ENCODE data around the gene CAMKV. TPM values are rescaled to one million over a fixed set of nuclear protein-coding genes. Genes with fewer than 3 reads are reported as not detected.

The CAMKV gene
- total RNA-seq, 4 donors from 2014 or later: not detected

DNA sequence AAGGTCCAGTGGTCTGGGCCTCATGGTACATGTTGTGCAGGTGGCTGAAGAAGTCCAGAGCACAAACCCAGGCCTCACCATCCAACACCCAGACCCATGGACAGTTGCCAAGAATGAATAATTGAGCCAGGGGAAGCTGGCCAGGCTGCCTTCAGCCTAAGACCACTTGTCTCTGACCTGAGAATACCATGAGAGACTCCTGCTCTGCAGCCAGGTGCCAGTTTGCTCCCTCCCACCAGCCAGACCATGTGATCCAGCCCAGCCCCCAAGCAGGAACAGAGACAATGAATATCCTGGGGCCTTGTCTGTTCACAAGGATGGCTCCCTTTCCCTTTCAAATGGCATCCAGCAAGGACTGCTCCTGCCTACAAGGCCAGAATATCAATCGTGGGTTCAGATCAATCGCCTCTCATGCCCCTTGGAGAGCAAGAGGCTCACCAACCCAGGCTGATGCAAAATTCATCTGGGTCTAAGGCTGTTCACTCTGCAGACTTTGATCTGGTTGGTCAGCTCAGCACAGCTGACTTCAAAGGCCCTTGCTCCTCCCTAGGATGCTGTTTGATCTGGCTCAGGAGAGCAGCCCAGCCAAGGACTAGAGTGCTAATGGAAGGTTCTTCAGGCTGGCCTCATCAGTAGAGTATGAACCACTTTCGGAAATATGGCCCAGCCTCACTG lies 26.7 kb downstream of the CAMKV start:
- TF ChIP-seq POLR2AphosphoS5 (IDR thresholded peaks at IDR 0.05) (no peak), POLR2A (IDR thresholded peaks at IDR 0.05) (no peak), EP300 (IDR thresholded peaks at IDR 0.05) (no peak)
- TF ChIP-seq, protein P1, sequence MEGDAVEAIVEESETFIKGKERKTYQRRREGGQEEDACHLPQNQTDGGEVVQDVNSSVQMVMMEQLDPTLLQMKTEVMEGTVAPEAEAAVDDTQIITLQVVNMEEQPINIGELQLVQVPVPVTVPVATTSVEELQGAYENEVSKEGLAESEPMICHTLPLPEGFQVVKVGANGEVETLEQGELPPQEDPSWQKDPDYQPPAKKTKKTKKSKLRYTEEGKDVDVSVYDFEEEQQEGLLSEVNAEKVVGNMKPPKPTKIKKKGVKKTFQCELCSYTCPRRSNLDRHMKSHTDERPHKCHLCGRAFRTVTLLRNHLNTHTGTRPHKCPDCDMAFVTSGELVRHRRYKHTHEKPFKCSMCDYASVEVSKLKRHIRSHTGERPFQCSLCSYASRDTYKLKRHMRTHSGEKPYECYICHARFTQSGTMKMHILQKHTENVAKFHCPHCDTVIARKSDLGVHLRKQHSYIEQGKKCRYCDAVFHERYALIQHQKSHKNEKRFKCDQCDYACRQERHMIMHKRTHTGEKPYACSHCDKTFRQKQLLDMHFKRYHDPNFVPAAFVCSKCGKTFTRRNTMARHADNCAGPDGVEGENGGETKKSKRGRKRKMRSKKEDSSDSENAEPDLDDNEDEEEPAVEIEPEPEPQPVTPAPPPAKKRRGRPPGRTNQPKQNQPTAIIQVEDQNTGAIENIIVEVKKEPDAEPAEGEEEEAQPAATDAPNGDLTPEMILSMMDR (IDR thresholded peaks at IDR 0.05): no peak
- Histone ChIP-seq H3K4me1 (peaks cover 0 to 31% (median 10%) of the 10 kb centered on the region in 3 donors), H3K27me3 (no peaks in the 10 kb centered on the region), H3K27ac (no peak overlapping the region), H3K36me3 (peaks cover 0 to 24% of the 10 kb centered on the region in 2 donors), H3K9me3 (no peaks in the 10 kb centered on the region), H3K4me3 (no peak overlapping the region)
- ATAC-seq: no peak
- WGBS, 2 donors (ENCODE audit: low coverage in 1 of 2): 83 to 100% methylated on average over 1 to 2 of the region's 3 CpGs

DNA sequence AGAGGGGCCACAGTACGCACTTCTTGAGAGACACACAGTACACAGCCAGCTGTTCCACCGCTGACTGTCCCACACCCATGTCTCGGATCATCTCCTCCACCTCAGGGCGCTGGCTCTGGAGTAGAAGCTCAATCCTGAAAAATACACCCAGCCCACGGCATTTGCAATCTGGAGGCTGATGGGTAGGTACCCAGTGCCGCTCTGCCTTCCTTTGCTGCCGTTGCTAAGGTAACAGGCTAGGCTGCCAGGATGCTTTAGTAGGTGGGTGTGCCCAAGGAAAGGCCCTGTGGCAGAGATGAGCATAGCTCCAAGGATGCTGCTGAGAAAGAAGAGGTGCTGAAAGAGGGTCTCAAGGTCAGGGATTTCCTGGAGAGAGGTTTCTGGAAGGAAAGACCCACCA lies 27.9 kb downstream of the CAMKV start:
- Histone ChIP-seq H3K4me1 (peaks cover 0 to 31% (median 10%) of the 10 kb centered on the region in 3 donors), H3K4me3 (no peak overlapping the region), H3K36me3 (peaks cover 0 to 18% of the 10 kb centered on the region in 2 donors), H3K27ac (no peak overlapping the region), H3K9me3 (no peaks in the 10 kb centered on the region), H3K27me3 (no peaks in the 10 kb centered on the region)
- TF ChIP-seq POLR2A (IDR thresholded peaks at IDR 0.05) (no peak), POLR2AphosphoS5 (IDR thresholded peaks at IDR 0.05) (no peak), EP300 (IDR thresholded peaks at IDR 0.05) (no peak)
- TF ChIP-seq, protein P1 (IDR thresholded peaks at IDR 0.05): no peak
- no peak for ATAC-seq
- 100% methylated on average over 1 of the region's 7 CpGs; no CpG with 5 or more reads in 1 of the 2 donors for WGBS, 2 donors (ENCODE audit: low coverage in 1 of 2)

DNA sequence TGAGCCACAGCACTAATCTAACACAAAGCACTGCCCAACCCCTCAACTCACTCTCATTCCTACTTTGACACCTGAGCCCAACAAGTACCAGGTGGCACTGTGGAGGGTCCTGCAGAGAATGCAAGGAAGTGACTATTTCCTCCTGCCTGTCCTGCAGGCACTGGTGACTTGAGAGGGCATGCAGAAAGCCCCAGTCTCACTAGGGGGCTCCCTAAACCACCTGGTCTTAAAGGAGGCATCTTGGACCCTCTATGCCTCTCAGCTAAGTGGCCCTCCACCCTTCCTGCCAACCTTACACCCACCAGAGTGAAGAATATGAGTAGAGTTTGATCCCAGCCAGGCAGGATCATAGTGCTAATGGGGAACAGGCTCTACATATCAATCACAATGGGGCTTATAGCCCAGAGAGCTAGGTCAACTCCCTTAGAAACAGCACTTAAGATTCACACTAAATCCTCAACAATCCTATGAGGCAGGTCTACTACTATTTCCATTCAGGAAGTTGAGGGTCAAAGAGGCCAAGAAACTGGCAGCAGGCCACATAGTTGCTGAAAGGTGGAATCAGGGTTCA lies 28.5 kb downstream of the CAMKV start:
- Histone ChIP-seq H3K4me3 (no peak overlapping the region), H3K27me3 (no peaks in the 10 kb centered on the region), H3K36me3 (peaks cover 0 to 18% of the 10 kb centered on the region in 2 donors), H3K9me3 (no peaks in the 10 kb centered on the region), H3K4me1 (peaks cover 0 to 31% (median 10%) of the 10 kb centered on the region in 3 donors), H3K27ac (no peak overlapping the region)
- ATAC-seq: no peak
- TF ChIP-seq, protein P1 (IDR thresholded peaks at IDR 0.05): peak in 2 of 4 experiments; percentile 4 to 31
- no peak for TF ChIP-seq POLR2AphosphoS5 (IDR thresholded peaks at IDR 0.05)
- no peak for TF ChIP-seq EP300 (IDR thresholded peaks at IDR 0.05)
- no peak for TF ChIP-seq POLR2A (IDR thresholded peaks at IDR 0.05)

DNA sequence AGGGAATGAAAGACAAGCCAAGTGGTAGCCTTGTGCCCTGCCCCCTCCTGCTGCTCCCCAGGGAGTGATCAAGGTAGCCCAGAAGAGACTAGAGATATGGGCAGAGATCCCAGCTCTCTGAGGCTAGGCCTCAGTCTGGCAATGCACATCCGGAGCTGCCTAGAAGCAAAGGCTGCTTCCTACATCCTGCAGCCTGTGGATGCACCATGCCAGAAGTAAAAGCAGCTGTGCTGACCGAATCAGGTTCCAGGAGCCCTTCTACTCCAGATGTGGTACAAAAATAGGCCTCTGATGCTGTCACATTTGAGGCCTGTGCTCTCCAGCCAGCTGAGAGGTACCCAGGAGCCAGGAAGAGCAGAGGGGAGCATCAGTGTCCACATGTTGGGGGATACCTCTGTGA lies 29.3 kb downstream of the CAMKV start:
- 63% methylated on average over 1 of the region's 2 CpGs; no CpG with 5 or more reads in 1 of the 2 donors for WGBS, 2 donors (ENCODE audit: low coverage in 1 of 2)
- no peaks in the 10 kb centered on the region for H3K27me3 ChIP-seq
- no peak overlapping the region for H3K4me3 ChIP-seq
- no peak for ATAC-seq
- peaks cover 0 to 15% of the 10 kb centered on the region in 2 donors for H3K36me3 ChIP-seq
- H3K27ac ChIP-seq: no peak overlapping the region
- no peaks in the 10 kb centered on the region for H3K9me3 ChIP-seq
- peaks cover 0 to 31% (median 10%) of the 10 kb centered on the region in 3 donors for H3K4me1 ChIP-seq
- TF ChIP-seq POLR2AphosphoS5 (IDR thresholded peaks at IDR 0.05): no peak
- TF ChIP-seq EP300 (IDR thresholded peaks at IDR 0.05): no peak
- TF ChIP-seq, protein P1 (IDR thresholded peaks at IDR 0.05): no peak
- no peak for TF ChIP-seq POLR2A (IDR thresholded peaks at IDR 0.05)
